Motor neuron (in vitro differentiated cells): Measurements from ENCODE around the gene SDK1. TPM values are rescaled to one million over a fixed set of nuclear protein-coding genes. Genes with fewer than 3 reads are reported as not detected.

Experiments used
- ATAC-seq, 8 experiments: fragments of 200-7000 bp; cut with Tn5 transposase; replicated peaks in 6 of 8; 2 replicates each; pipeline ENCODE4 v1.8.0; 2021; ENCODE audit warnings: mild to moderate bottlenecking in 8 of 8, moderate library complexity in 8 of 8
- H3K27ac ChIP-seq, 2 donors: fragments of 250-450 bp; sonication (Bioruptor Pico); 2 replicates each; pipeline ENCODE4 v1.9.0; 2021; ENCODE audit warnings: antibody characterized with exemption in 2 of 2, mild to moderate bottlenecking in 2 of 2, moderate library complexity in 1 of 2
- H3K4me1 ChIP-seq, 2 donors: fragments of 250-450 bp; sonication (Bioruptor Pico); replicated peaks in 1 of 2; 2 replicates each; pipeline ENCODE4 v1.6.1; 2021; ENCODE audit warnings: antibody characterized with exemption in 2 of 2, mild to moderate bottlenecking in 2 of 2, moderate library complexity in 1 of 2
- H3K4me3 ChIP-seq, 5 donors: fragments of 250-450 bp; sonication (Bioruptor Pico); 2 replicates each; pipeline ENCODE4 v1.9.0; 2021; ENCODE audit warnings: antibody characterized with exemption in 5 of 5, mild to moderate bottlenecking in 5 of 5, moderate library complexity in 4 of 5
- WGBS, 10 experiments: fragments of 450-650 bp; shearing (Covaris generic); methylation state at CpG; one replicate each; pipeline ENCODE4 v1.0.0; 2022; 5-methylcytosine and 5-hydroxymethylcytosine counted together
- in situ Hi-C, 9 experiments: fragments of 400-800 bp; cut with MboI; loops; one replicate each; pipeline ENCODE4 v1.15.0; 2021; ENCODE audit warnings: low sequenced_read_pairs in 9 of 9, low pct_unique_long_range_greater_than_20kb in 2 of 9; ENCODE audit not compliant: unreplicated experiment in 9 of 9
- total RNA-seq, 8 experiments: library from RNA; unstranded; fragments of 300-600 nt; gene quantifications; 2 replicates each; pipeline versions ENCODE4 v1.2.3 to v1.2.4, GENCODE V29; 2022

The SDK1 gene
- total RNA-seq, 8 experiments from 2014 or later, result 0.66 to 30.6 (median 8.0) TPM

- H3K4me3 ChIP-seq, result no peak overlapping the region
- in situ Hi-C loops, result no loop called here
- no peak overlapping the region for H3K27ac ChIP-seq
- 0 to 90% (median 70%) methylated on average over 2 to 3 of the region's 3 CpGs; no CpG with 5 or more reads in 1 of the 10 experiments for WGBS, 10 experiments
- peak in 1 of 8 experiments; percentile 36 for ATAC-seq
- peaks cover 15 to 19% of the 10 kb centered on the region in 2 donors for H3K4me1 ChIP-seq
Observed at GRCh38 chr7:4188651-4189050, 887.6 kb downstream of the SDK1 start.

- in situ Hi-C loops, result no loop called here
- no peak overlapping the region for H3K27ac ChIP-seq
- H3K4me1 ChIP-seq, result peaks cover 15 to 19% of the 10 kb centered on the region in 2 donors
- no peak overlapping the region for H3K4me3 ChIP-seq
- WGBS, 10 experiments, result 0 to 60% (median 23%) methylated on average over 1 to 8 of the region's 14 CpGs; no CpG with 5 or more reads in 3 of the 10 experiments
- ATAC-seq, result peak; percentile 29 to 95 (median 42)
Observed at GRCh38 chr7:4189131-4189570, 888.1 kb downstream of the SDK1 start.

GRCh38 chr7:4190010-4190981 lies 889.2 kb downstream of the SDK1 start:
- Histone ChIP-seq H3K27ac (peak overlapping the region in 1 of 2 donors; percentile 31), H3K4me3 (no peak overlapping the region), H3K4me1 (peaks cover 15 to 19% of the 10 kb centered on the region in 2 donors)
- 7 to 100% (median 46%) methylated on average over 1 to 22 of the region's 37 CpGs; no CpG with 5 or more reads in 2 of the 10 experiments for WGBS, 10 experiments
- ATAC-seq, result peak in 6 of 8 experiments; percentile 11 to 87 (median 78)
- in situ Hi-C loops, result no loop called here

DNA sequence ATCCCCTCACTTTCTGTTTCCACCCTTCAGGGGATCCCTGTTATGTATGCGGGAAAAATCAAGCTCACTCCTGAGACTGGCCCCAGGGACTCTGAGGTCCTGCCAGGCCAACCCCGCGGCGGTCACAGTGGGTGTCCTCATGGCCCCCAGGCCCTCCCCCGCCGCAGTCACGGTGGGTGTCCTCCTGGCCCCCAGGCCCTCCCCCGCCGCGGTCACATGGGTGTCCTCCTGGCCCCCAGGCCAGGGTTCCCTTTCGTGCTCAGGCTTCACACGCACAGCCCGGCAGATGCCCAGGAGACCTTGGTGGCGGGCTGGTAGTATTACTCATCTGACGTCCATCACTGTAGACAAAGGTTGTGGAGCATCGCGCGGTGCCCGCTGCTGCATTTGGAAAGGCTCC lies 890.0 kb downstream of the SDK1 start:
- peak in 2 of 8 experiments; percentile 1 to 2 for ATAC-seq
- in situ Hi-C loops, result no loop called here
- 96 to 100% methylated on average over 3 to 4 of the region's 19 CpGs; no CpG with 5 or more reads in 8 of the 10 experiments for WGBS, 10 experiments
- Histone ChIP-seq H3K27ac (no peak overlapping the region), H3K4me3 (no peak overlapping the region), H3K4me1 (peaks cover 15 to 19% of the 10 kb centered on the region in 2 donors)

DNA sequence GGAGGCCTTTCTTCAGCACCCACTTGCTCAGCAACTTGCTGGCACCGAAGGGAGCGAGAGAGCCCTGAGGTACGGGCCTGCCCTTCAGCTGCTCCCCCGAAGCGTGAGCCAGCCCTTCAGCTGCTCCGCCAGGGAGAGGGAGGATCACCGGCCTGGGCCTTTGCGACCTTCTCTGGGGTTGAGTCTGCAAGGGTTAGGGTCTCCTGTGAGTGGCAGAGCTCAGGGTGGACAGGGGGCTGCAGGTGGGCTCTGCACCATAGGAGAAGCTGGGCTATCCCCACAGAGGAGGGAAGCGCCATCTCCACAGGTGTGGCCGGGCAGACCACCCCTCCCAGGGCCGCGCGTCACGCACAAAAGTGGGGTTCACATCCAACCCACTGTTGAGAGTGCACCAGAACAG lies 890.5 kb downstream of the SDK1 start:
- Histone ChIP-seq H3K4me1 (peaks cover 15 to 19% of the 10 kb centered on the region in 2 donors), H3K27ac (no peak overlapping the region), H3K4me3 (no peak overlapping the region)
- in situ Hi-C loops, result no loop called here
- no peak for ATAC-seq
- WGBS, 10 experiments, result 48 to 100% (median 80%) methylated on average over 1 to 4 of the region's 14 CpGs; no CpG with 5 or more reads in 4 of the 10 experiments

GRCh38 chr7:4195660-4196059 lies 894.6 kb downstream of the SDK1 start:
- peak in 2 of 8 experiments; percentile 27 to 66 for ATAC-seq

DNA sequence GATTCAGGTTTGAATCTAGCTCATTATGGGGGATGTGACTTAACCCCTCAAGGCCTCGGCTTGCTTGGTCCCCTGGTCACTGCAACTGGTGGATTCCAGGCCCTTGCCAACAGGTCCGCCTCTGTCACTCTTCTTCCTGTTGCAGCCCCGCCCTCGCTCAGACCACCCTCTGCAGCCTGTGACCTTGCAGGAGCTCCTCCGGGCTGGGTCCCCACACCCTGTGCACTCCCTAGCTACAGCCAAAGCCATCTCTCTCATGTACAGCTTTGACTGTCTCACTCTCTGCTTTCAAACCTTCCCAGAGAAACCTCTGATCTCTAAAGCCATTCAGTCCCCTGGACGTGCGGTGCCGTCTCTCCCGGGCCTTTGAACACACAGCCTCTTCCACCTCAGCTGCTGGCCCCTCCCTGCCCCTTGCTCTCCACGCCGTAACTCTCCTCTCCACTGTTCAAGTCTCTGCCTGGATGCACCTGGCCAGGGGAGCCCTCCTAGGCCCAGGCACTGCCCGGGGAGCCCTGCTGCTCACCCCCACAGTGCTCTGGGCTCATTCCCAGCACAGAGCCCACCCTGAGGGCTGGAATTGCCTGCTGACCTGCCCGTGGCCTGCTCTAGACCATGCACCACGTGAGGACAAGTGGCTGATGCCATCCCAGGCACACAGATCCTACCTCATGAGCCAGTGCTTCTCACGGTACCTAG lies 895.2 kb downstream of the SDK1 start:
- no peak overlapping the region for H3K4me3 ChIP-seq
- H3K27ac ChIP-seq, result no peak overlapping the region
- 32 to 90% (median 75%) methylated on average over 1 to 8 of the region's 15 CpGs; no CpG with 5 or more reads in 4 of the 10 experiments for WGBS, 10 experiments
- in situ Hi-C loops, result no loop called here
- ATAC-seq, result peak in 3 of 8 experiments; percentile 6 to 19 (median 19)
- no peaks in the 10 kb centered on the region for H3K4me1 ChIP-seq

More at GRCh38 chr7:4195660-4196059, 894.6 kb downstream of the SDK1 start:
- peaks cover 0 to 5% of the 10 kb centered on the region in 2 donors for H3K4me1 ChIP-seq
- no peak overlapping the region for H3K27ac ChIP-seq
- no peak overlapping the region for H3K4me3 ChIP-seq
- 0 to 100% (median 58%) methylated on average over 1 to 5 of the region's 7 CpGs; no CpG with 5 or more reads in 5 of the 10 experiments for WGBS, 10 experiments
- in situ Hi-C loops, result no loop called here

DNA sequence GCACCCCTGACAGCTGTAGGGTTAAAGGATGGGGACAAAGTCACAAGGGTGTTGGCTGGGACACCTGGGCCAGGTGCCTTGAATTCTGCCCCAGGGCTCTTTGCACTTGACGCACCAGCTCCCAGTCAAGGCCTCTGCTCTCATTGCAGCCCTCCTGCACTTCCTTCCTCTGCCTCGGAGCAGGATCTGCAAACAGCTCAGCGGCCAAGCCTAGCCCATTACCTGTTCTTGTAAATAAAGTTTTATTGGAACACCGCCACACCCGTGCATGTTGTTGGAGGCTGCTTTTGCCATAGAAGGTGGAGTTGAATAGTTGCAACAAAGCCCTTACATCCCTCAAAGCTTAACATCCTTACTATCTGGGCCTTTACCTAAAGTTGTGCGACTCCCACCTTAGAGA lies 897.2 kb downstream of the SDK1 start:
- in situ Hi-C loops, result no loop called here
- 65 to 100% (median 90%) methylated on average over 1 to 3 of the region's 6 CpGs; no CpG with 5 or more reads in 4 of the 10 experiments for WGBS, 10 experiments
- peaks cover 9 to 12% of the 10 kb centered on the region in 2 donors for H3K4me1 ChIP-seq
- no peak overlapping the region for H3K27ac ChIP-seq
- no peak for ATAC-seq
- no peak overlapping the region for H3K4me3 ChIP-seq

DNA sequence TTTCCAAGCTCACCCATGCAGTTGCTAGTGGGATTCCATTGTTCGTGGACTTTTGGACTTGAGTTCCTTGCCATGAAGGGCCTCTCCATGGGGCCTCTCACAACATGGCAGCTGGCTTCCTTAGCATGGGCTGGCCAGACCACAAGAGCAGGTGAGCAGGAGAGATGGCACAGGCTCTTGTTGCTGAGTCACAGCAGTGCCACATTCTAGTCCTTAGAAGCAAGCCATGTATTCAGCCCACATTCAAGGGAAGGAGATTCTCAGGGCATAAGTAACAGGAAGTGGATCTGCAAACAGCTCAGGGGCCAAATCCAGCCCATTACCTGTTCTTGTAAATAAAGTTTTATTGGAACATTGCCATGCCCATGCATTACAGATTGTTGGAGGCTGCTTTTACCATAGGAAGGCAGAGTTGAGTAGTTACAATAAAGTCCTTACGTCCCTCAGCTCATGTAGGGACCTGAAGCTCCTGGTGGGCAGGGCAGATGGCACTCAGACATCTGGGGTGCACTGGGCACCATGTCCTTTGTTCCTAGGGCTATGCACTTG lies 899.6 kb downstream of the SDK1 start:
- 100% methylated on average over 1 of the region's 2 CpGs; no CpG with 5 or more reads in 7 of the 10 experiments for WGBS, 10 experiments
- no peak for ATAC-seq

DNA sequence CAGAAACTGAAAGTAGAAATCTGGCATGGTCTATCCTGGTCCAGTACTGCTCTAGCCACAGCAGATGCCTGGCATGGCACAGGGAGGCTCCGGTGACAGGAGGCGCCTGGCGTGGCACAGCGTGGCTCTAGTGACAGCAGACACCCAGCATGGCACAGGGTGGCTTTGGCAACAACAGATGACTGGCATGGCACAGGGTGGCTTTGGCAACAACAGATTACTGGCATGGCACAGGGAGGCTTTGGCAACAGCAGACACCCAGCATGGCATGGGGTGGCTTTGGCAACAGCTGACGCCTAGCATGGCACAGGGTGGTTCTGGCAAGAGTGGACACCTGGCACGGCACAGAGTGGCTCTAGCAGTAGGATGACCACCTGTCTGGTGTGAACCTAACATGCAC lies 900.5 kb downstream of the SDK1 start:
- in situ Hi-C loops, result no loop called here
- peaks cover 28 to 35% of the 10 kb centered on the region in 2 donors for H3K4me1 ChIP-seq
- no peak for ATAC-seq
- 8 to 100% (median 100%) methylated on average over 1 to 4 of the region's 6 CpGs; no CpG with 5 or more reads in 5 of the 10 experiments for WGBS, 10 experiments
- H3K27ac ChIP-seq, result no peak overlapping the region
- no peak overlapping the region for H3K4me3 ChIP-seq

More for the DNA sequence above, 899.6 kb downstream of the SDK1 start:
- Histone ChIP-seq H3K4me3 (no peak overlapping the region), H3K27ac (no peak overlapping the region), H3K4me1 (peaks cover 28 to 35% of the 10 kb centered on the region in 2 donors)
- in situ Hi-C loops, result no loop called here

DNA sequence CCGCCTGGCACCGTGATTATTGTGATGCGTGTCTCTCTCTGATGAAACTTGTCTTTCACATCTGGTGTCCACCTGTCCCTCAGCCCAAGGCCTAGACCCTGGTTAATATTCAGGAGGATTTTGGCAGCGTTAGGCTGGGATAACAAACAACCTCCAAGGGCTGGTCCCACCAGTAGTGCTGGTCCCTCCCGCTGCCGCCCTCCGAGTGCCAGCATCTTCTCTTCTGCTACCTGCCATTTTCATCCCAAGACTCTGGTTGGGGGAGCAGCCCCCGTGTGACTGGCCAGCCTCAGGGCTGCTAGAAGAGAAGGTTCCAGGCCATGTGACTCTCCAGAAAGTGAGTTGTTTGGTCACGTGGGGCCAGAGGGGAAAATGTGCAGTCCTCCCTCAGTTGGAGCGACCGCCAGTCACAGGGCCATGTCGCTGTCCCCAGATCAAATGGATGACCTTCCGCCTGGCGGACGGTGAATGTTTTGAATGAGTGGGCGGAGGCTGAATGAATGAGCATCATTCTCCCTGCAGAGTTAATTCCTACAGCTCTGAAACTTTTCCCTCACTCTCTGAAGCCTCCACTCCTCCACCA lies 901.2 kb downstream of the SDK1 start:
- Histone ChIP-seq H3K4me1 (peaks cover 28 to 35% of the 10 kb centered on the region in 2 donors), H3K4me3 (no peak overlapping the region), H3K27ac (peak overlapping the region in 1 of 2 donors; percentile 25)
- WGBS, 10 experiments, result 54 to 100% (median 62%) methylated on average over 2 to 12 of the region's 16 CpGs; no CpG with 5 or more reads in 6 of the 10 experiments
- ATAC-seq, result peak in 5 of 8 experiments; percentile 32 to 75 (median 55)
- in situ Hi-C loops, result no loop called here

- in situ Hi-C loops, result no loop called here
- no peak overlapping the region for H3K4me3 ChIP-seq
- WGBS, 10 experiments, result 36 to 95% (median 76%) methylated on average over 2 to 6 of the region's 16 CpGs; no CpG with 5 or more reads in 6 of the 10 experiments
- ATAC-seq, result no peak
- peaks cover 28 to 35% of the 10 kb centered on the region in 2 donors for H3K4me1 ChIP-seq
- H3K27ac ChIP-seq, result no peak overlapping the region
Observed at GRCh38 chr7:4202954-4203353, 901.9 kb downstream of the SDK1 start.
